NCI-H1417 treated with DMSO at 0.1 percent for 48 hours (cell line): ENCODE results near the gene STRA6.

Experiments used
- DNase-seq: peaks from one replicate; lab custom pipeline; 2025; lab: John Stamatoyannopoulos, UW

STRA6 gene

DNA sequence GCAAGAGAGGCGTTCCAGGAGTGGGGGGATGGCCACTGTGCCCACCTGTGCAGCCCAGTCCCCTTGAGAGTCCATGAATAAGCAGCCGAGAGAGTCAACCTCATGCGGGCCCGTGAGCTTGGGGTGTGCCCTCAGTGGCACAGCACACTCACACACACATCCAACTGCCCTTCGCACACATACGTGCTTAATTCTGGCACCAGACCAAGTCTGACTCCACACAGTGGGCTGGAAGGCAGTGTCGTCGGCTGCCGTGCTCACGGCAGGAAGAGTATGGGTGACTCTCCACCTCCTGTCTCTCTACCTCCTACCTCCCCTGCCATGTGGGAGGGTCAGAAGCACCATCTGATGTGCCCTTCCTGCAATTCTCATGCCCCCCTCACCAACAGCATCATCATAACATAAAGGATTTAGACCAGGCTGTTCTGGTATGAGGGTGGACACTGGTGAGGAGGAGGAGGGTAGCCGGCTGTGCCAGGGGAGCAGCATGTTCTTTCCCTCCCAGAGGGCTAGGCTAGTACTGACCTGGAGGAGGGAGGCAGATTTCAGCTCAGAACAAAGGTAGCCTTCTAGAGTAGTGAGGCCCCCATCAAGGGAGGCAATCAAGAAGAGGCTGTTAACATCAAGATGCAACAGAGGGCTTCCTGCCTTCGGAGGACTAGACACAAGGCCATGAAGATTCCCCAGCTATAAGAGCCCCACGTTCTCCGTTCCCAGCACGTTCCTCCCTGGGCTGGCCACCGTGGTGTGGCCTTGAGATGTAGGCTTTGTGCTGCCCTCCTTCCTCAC is 5.3 kb upstream of the STRA6 start:
- no peak for DNase-seq

DNA sequence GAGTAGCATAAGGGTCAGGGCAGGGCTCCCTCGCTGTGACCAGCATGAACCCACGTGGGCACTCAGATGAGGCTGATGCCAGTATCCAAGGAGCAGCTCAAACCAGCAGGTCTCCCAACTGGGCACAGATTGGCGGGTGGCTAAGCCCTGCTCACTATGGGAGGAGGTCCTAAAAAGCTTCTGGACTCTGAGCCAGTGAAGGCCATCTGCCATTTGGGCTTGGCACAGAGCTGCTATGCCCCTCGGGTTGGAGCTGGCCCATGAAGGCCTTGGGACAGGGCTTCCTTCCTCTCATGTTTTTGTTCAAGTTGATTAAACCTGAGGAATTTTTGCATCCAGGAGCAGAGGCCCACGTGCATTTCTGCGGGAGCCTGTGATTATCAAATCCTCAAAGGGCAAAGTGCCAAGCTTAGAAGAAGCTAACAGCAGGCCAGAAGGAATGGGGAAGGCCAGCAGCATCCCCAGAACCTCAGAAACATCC is 4.3 kb upstream of the STRA6 start:
- DNase-seq: no peak

DNA sequence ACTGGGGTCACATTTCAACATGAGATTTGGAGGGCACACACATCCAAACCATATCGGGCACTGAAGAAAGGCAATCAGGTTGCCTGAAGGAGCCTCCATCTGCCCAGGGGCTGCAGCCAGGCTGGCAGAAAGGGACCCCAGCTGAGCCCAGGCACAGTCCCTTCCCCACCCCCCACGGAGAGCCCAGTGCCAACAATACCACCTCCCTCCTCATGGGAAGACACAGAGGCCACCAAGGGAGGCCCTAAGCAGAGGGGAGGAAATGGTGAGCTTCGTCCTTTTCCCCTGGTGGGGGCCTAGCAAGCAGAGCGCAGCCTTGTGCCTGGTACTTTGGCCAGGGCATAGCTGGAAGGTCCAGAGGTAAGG is 3.0 kb upstream of the STRA6 start:
- no peak for DNase-seq

DNA sequence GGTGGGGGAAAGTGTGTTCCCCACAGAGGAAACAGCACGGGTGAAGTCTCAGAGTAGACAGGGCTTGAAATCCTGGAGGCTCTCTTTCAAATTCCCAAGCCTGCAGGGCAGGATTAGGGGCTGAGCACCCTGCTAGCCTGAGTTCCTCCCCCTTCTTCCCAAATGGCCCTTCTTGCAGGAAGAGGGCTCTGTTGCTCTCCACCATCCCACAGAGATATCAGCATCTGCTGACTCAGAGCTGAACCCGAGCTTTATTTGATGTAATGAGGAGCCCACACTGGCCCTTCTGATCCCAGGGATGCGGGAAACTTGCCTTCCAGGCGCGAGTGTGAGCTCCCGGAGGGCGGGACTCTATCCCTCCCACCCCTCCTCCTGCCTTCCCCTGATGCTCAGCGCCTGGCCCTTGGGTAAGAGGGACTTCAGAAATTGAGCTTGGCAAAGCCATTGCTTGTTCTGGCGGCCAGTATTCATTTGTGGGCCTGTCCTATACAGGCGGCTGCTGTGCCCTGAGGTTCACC is 1.4 kb upstream of the STRA6 start:
- DNase-seq: no peak

DNA sequence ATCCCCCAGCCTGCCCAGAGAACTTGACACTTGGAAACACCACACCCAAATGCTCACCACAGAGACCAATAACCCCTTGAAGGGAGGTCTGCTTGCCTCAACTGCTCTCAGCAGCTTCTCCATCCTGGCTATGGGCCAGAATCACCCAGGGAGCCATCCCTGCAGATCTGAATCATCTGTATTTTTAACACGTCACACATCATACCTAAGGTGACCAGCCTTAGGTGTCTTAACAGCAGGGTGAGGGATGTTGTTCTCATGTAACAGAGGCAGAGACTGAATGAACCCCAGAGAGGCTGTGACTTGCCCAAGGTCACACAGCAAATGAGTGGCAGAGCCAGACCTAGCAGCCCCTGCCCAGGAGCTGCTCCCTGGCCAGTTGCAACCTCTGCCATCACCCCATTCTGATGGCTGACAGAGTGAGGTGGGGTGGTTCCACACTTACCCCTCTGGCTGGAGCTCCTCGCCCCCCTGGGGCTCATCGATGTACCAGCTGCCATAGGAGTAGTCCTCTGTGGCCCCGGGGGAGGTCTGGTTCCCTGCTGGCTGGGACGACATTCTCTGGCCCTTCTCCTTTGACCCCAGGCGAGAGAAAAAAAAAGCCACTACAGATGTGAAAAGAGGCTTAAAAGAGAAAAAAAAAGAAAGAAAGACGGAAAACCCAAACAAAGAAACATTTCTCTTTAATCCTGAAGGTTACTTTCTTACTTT is 722 bp downstream of the STRA6 start:
- no peak for DNase-seq

DNA sequence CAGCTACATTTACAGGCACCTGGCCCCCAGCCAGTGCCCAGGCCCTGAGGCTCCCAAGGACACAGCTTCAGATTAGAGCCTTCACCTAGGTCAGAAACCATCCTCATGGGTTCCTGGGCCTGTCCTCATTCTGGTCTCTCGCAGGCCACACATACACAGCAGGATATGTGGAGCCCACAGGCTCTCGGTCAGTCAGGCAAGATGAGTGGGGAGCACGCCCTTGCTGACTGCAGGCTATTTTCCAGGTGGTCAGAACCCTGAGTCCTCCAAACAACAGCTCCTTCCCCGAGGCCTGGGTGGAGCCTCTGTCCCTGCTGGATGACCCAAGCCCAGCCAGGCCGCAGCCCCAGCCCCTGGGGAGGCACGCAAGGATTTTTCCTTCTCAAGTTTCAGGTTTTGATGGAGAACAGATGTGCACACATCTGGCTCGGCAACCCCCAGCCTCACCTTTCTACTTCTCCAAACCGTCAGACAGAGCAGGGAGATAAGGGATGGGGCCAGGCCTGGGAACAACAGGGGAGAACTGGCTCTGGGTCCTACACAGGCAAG is 1.6 kb downstream of the STRA6 start:
- no peak for DNase-seq

- DNase-seq: no peak
Observed at GRCh38 chr15:74200412-74200815, 2.2 kb downstream of the STRA6 start.

DNA sequence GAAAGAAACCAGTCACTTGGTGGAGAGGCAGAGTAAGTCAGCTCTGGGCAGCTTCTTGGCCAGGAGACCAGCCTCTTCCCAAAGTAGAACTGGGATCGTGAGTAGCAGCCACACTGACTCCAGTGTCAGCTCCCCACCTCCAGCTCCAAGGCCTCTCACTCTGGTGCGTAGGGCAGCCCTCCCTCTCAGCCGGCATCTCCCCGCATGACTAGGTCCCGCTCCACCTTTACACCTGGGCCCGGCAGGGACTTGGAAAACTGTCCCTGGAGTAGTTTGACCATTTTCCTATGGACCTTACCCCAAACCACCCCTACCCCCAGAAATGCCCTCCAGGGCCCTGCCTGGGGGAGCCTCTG is 3.3 kb downstream of the STRA6 start:
- no peak for DNase-seq

DNA sequence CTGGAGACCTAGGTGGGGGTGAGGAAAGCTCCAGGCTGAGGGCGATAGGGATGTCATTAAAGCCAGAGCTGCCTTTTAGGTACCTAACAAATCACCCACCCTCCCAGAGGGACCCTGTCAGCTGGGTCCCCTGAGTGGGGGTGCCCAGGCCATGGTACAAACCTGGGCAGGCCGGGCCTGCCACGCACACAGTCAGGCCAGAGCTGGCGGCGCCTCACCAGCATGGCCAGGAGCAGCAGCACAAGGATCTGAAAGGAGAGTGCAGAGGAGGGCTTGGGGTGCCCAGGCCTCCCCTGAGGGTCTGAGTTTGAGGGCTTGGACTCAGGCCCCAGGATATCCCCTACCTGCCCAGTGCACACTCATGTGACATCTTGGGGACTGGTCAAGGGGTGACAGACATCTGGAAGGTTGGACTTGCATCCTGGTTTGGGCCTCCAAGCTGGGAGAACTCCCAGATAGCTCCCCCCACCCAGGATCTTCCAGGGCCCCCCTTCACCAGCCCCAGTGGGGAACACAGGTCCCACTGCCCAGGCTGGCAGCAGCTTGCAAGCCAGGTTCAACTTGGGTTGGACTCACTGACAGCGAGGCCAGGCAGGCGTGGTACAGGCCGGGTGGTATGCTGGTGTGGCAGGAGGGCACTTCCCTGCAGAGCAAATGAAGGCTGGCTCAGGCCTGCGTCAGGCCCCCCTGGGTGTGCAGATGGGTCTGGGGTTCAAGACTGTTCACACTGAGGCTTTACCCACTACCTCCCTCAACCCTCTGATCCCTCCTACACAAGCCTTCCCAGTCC is 5.2 kb downstream of the STRA6 start:
- no peak for DNase-seq

DNA sequence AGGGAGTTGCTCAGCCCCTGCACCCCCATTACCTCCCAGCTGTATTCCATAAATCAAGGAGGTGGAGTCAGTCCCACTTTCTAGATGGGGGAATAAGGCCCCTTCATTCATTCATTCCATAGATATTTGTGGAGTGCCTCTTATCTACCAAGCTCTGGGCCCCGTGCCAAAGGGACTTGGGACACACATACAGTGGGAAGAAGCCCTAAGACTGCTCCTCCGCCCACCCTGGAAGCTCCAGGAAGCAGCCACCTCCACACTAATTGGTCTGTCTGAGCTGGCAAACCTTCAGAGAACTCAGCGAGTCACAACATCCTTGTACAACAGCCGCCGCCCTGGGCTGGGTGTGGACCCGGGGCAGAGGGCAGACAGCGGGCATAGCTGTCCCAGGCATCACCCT is 6.4 kb downstream of the STRA6 start:
- DNase-seq: no peak

- DNase-seq: no peak
Observed at GRCh38 chr15:74194572-74195559, 7.7 kb downstream of the STRA6 start.

DNA sequence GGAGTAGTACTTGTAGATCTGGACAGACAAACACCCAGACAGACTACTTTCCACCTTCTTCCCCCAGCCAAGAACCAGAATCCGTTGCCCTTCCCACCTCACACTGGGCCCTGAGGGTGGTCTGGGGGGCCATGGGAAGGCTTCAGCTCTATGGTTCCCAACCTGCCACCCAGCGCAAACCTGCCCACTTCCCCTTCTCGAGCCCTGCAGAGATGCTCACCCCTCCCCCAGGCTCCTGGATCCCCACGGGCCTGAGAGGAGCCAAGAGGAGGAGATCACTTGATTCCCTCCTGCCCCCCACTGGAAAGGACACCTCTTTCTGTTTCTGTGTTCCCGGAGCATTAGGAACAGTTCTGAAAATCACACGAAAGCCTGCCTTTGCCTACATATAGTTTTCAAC is 8.7 kb downstream of the STRA6 start:
- DNase-seq: no peak

GRCh38 chr15:74193299-74193718 is 9.3 kb downstream of the STRA6 start:
- DNase-seq: no peak

GRCh38 chr15:74192751-74193150 is 9.8 kb downstream of the STRA6 start:
- DNase-seq: no peak

DNA sequence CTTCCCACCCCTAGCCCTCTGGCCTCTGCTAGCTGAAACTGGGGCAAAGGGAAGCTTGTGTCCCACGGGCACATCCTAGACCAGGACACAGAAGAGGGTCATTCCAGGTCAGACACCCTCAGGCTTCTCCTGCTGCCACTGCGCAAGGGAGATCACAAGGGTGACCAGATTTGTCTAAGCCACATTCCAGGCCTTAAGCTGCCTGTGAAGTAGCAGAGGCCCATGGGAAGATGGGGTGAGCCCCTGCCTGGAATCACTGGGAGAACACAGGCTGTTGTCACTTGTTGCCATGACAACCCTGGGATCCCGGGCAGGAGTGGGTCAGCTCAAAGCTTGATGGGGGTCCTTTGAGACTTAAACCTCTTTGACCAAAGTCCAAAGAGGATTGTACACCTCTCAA is 10.8 kb downstream of the STRA6 start:
- DNase-seq: no peak

DNA sequence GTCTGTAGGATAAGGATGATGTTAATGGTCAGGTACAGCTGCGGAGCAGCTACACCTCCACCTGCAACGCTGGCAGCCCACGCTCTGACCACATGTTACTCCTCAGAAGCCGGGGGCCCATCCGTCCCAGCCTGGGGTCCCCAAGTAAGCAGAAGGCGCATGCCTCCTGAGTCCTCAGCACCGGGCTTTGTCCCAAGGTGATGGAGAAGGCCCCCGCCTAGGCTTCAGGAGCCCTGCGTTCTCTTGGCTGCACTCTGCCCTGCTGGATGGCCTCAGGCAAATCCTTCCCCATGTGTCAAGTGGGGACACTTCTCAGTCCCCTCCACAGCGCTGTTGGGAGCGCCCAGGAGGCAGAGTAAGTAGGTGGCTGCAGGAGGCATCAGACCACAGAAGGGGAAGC is 14.4 kb downstream of the STRA6 start:
- no peak for DNase-seq

DNA sequence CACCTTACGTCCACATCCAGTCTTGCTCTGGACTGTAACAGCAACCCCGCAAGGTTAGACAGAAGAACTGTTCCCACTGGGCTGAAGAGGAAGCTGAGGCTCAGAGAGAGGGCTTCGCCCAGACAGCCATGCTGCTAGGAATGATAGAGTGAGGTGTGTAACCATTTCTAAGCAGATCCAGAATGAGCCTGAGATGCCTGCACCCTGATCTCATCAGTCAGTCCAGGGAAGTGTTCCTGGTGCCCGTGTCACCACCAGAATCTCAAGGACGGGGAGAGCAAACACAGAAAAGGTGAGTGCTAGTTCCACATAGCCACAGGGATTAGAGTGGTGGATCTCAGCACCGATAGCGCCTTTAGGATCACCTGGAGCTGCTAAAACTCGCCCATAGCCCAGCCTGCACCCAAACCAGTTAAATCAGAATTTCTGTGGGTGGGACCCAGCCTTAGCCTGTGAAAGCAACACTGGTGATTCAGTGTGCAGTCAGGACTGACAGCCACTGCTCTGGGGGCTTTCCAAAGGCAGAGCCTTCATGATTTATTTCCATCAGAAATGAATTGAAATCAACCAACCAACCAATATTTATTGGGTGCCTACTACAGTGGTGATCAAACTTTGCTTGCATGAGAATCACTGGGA is 16.8 kb downstream of the STRA6 start:
- DNase-seq: no peak

- DNase-seq: no peak
Observed at GRCh38 chr15:74184582-74185091, 17.9 kb downstream of the STRA6 start.

DNA sequence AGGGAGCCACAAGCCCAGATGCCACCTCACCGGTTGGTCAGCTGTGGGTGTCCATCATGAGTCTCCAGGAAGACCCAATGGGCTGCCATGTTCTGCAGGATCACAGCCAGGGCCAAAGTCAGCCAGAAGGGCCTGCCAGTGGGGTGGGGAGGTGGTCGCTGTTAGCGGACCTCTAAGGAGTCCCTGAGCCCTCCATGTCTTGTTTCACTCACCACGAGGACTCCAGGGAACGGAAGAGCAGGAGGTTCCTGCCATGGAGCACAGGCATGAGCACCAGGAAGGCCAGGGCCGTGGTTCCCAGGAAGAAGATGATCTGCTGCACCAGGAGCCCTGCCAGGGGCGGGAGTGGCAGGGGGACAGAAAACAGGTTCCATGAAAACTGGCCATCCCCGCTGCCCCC is 20.5 kb downstream of the STRA6 start:
- DNase-seq: no peak

DNA sequence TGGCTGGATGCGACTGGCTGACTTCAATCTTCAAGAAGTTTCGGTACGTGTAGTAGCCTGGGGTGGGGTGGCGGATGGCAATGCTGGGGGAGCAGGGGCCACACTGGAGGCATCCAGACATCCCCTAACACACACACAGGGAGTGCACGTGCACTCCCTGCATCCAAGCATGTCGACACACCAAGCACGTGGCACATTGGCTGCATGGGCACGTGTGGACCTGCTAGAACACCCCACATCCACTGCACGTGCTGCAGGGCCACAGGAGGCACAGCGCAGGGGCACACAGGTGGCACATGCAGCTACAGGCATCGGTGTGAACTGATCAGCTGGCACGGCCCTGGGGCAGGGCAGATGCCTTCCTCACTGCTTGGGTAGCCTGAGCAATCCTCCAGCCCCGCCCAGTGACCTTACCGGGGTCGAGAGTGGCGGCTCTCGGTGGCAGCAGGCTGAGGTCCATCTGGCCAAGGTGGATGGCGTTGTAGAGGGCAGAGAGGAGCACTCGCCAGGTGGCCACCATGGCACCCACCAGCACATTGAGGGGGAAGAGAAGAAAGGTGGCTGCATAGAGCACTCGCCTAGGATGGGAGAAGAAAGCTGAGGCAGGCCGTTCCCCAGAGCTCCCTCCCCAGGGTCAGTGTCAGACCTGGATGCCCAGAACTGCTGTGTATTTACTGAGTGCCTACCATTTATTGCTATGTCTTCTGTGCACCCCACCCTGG is 21.5 kb downstream of the STRA6 start:
- no peak for DNase-seq
